Measurements from ENCODE around the gene NINL. TPM values are rescaled to one million over a fixed set of nuclear protein-coding genes. Genes with fewer than 3 reads are reported as not detected.

NINL gene
- total and polyA plus RNA-seq, 2 of the 8 experiments (the other 6 are each of a cell fraction or from before 2014, with no cell fraction given), result 15.3 to 30.0 TPM

GRCh38 chr20:25580711-25581110 lies 4.6 kb downstream of the NINL start:
- FAIRE-seq (no peak), DNase-seq (ENCODE audit: low read depth in 1 of 2, low spot score in 2 of 2) (no peak)
- Histone ChIP-seq H3K4me2 (ENCODE audit: insufficient read depth in 1 of 2, low read depth in 2 of 2, low read length in 2 of 2) (no peak overlapping the region), H2BK15ac (ENCODE audit: low read length) (no peak overlapping the region), H2BK20ac (ENCODE audit: low read length) (no peak overlapping the region), H3K56ac (replicated peaks; ENCODE audit: insufficient read length, low read depth, low read length) (no peak overlapping the region), H3K18ac (ENCODE audit: extremely low read depth, low read length) (no peak overlapping the region), H4K8ac (ENCODE audit: extremely low read depth, insufficient read depth, low read length) (no peak overlapping the region), H3K9me3 (ENCODE audit: insufficient read depth in 2 of 2, low read depth in 1 of 2, low read length in 1 of 2) (no peaks in the 10 kb centered on the region), H3K79me2 (ENCODE audit: control insufficient read depth in 1 of 2, insufficient read depth in 2 of 2, low read length in 2 of 2) (peaks cover 0 to 84% of the 10 kb centered on the region in 2 experiments), H3K27me3 (replicated peaks in 1 of 4; ENCODE audit: control insufficient read depth in 3 of 4, extremely low read depth in 1 of 4, insufficient read depth in 3 of 4, low read length in 3 of 4) (no peaks in the 10 kb centered on the region), H3K27ac (ENCODE audit: low read depth, low read length) (no peak overlapping the region), H3K23me2 (ENCODE audit: low read depth, low read length) (peaks cover 6% of the 10 kb centered on the region), H2BK5ac (ENCODE audit: low read depth, low read length) (no peak overlapping the region), H2AFZ (ENCODE audit: low read length) (no peak overlapping the region), H2AK5ac (ENCODE audit: low read depth, low read length) (no peak overlapping the region), H4K91ac (replicated peaks; ENCODE audit: insufficient read length, low read length) (no peak overlapping the region), H3K4ac (replicated peaks; ENCODE audit: insufficient read length, low read depth, low read length) (no peak overlapping the region), H3K23ac (ENCODE audit: insufficient read length) (no peak overlapping the region), H3K79me1 (ENCODE audit: low read depth, low read length) (peaks cover 15% of the 10 kb centered on the region), H3K14ac (ENCODE audit: insufficient read length) (no peak overlapping the region), H3K4me3 (ENCODE audit: extremely low read depth in 1 of 4, insufficient read depth in 2 of 4, low read depth in 3 of 4, low read length in 4 of 4) (no peak overlapping the region), H4K5ac (ENCODE audit: insufficient read length, low read depth, low read length) (no peak overlapping the region), H3K4me1 (replicated peaks in 1 of 4; ENCODE audit: control insufficient read depth in 3 of 4, insufficient read depth in 4 of 4, low read length in 3 of 4) (peaks cover 2 to 8% (median 5%) of the 10 kb centered on the region in 4 experiments; a peak in 4 of 7 replicates), H4K20me1 (replicated peaks in 1 of 2; ENCODE audit: control insufficient read depth in 1 of 2, insufficient read depth in 2 of 2, low read length in 2 of 2) (peaks cover 3 to 26% of the 10 kb centered on the region in 2 experiments), H2BK12ac (ENCODE audit: low read depth, low read length) (no peak overlapping the region), H3K9ac (replicated peaks in 1 of 4; ENCODE audit: extremely low read depth in 1 of 4, low read depth in 3 of 4, low read length in 3 of 4) (no peak overlapping the region), H3K36me3 (ENCODE audit: control insufficient read depth in 2 of 4, insufficient read depth in 4 of 4, low read length in 3 of 4) (no peaks in the 10 kb centered on the region; a peak in 1 of 8 replicates), H2BK120ac (replicated peaks; ENCODE audit: low read depth, low read length) (no peak overlapping the region)
- WGBS, 2 experiments (ENCODE audit: extremely low coverage in 1 of 2, insufficient coverage in 1 of 2, insufficient read length in 1 of 2, insufficient replicate concordance in 2 of 2, low coverage in 1 of 2, low lambda C conversion rate in 2 of 2, missing lambda C conversion rate in 1 of 2), result 79% methylated on average over 4 of the region's 4 CpGs; no CpG with 5 or more reads in 1 of the 2 experiments
- CTCF ChIA-PET (ENCODE audit: partially characterized antibody), result no interaction called here
- POLR2A ChIA-PET (ENCODE audit: partially characterized antibody), result interaction anchor here (0.7 to 1.6 kb wide), 4 partner anchors 22 to 87 kb away, joined by 3 read pairs; no protein-coding TSS in a partner anchor
- TF ChIP-seq SP4 (IDR thresholded peaks at IDR 0.05; ENCODE audit: low read length) (no peak), TEAD4 (IDR thresholded peaks at IDR 0.05; ENCODE audit: low read depth, low read length) (no peak), GTF2F1 (IDR thresholded peaks at IDR 0.05; ENCODE audit: borderline replicate concordance, low read depth, low read length) (no peak), HDAC6 (IDR thresholded peaks at IDR 0.05; ENCODE audit: low read depth, low read length) (no peak), CBX5 (IDR thresholded peaks at IDR 0.05; ENCODE audit: low read depth, low read length) (no peak), KDM5A (IDR thresholded peaks at IDR 0.05; ENCODE audit: low read length) (no peak), ASH2L (IDR thresholded peaks at IDR 0.05; ENCODE audit: low read length) (no peak), MAFK (IDR thresholded peaks at IDR 0.05; ENCODE audit: low read depth, low read length) (no peak), USF2 (IDR thresholded peaks at IDR 0.05; ENCODE audit: low read length) (no peak), POU5F1 (IDR thresholded peaks at IDR 0.05; ENCODE audit: low read depth, low read length) (no peak), ZNF274 (IDR thresholded peaks at IDR 0.05; ENCODE audit: borderline replicate concordance, extremely low read depth, low read length) (no peak), SIX5 (IDR thresholded peaks at IDR 0.05; ENCODE audit: low read depth, low read length) (no peak), BRCA1 (IDR thresholded peaks at IDR 0.05; ENCODE audit: low read depth, low read length) (no peak), RBBP5 (IDR thresholded peaks at IDR 0.05; ENCODE audit: borderline replicate concordance, low read depth, low read length) (no peak), KDM4A (IDR thresholded peaks at IDR 0.05; ENCODE audit: low read depth, low read length, severe bottlenecking) (no peak)
